ENCODE results near the gene LYG1. TPM values are rescaled to one million over a fixed set of nuclear protein-coding genes. Genes with fewer than 3 reads are reported as not detected.

LYG1 gene
- total and polyA plus RNA-seq, 9 of the 15 experiments (the other 6 are each of a cell fraction or from before 2014, with no cell fraction given) = 0.64 to 2.6 (median 1.2) TPM

DNA sequence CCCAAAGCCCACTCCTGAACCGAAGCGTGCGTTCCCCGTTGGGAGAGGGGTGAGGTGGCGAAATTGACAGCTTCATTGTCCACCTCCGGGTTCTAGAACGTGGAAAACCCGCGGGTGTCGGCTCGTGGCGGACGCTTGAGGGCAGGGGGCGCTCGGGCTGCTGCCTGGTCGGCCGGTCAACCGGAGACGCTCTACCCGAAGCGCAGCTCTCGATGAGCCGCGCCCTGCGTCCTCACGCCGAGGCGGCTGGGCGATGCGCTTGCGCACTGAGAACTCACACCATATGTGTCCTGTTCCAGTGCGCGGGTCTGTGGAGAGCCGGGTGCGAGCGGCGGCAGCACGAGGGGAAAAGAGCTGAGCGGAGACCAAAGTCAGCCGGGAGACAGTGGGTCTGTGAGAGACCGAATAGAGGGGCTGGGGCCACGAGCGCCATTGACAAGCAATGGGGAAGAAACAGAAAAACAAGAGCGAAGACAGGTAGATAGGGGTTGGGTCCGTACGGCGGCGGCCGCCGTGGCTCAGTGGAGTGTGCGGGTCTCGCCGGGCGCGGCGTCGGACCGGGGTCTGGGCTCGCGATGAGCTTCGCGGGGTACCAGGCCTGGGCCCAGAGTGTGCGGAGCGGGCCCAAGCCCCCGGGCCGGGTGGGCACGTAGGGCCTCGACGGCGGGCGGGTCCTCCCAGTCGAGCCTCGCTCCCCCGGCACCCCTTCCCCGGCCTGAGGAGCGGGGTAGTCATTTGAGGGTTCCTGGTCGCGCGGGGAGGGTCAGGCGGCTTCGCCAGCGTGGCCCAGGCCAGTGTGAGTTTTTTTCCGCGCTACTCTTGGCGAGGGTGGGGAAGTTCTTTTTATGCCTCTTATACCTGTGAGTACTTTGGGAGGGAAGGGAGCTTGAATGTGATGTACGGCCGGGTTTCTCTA is 36.4 kb upstream of the LYG1 start, which contains the start of gene EIF5B (continued):
- TF ChIP-seq NR0B1 (IDR thresholded peaks at IDR 0.05; ENCODE audit: partially characterized antibody) = no peak
- TF ChIP-seq ZNF444 (CRISPR knock-in tag; IDR thresholded peaks at IDR 0.05) = no peak
- no peak for TF ChIP-seq ZNF780A (CRISPR knock-in tag; IDR thresholded peaks at IDR 0.05)
- peak; percentile 87 for TF ChIP-seq SNIP1 (IDR thresholded peaks at IDR 0.05; ENCODE audit: low read depth)
- TF ChIP-seq NR2C2 (CRISPR knock-in tag; IDR thresholded peaks at IDR 0.05) = 0 out of 2 replicates have a peak, but pooled peaks have one; percentile 30
- TF ChIP-seq NR2C2 (tag; IDR thresholded peaks at IDR 0.05) = 0 out of 2 replicates have a peak, but pooled peaks have one; percentile 15
- TF ChIP-seq FOXA3 (CRISPR knock-in tag; conservative IDR thresholded peaks at IDR 0.05 in 1 of 2, IDR thresholded peaks at IDR 0.05 in 1 of 2) = no peak
- TF ChIP-seq, protein P1, sequence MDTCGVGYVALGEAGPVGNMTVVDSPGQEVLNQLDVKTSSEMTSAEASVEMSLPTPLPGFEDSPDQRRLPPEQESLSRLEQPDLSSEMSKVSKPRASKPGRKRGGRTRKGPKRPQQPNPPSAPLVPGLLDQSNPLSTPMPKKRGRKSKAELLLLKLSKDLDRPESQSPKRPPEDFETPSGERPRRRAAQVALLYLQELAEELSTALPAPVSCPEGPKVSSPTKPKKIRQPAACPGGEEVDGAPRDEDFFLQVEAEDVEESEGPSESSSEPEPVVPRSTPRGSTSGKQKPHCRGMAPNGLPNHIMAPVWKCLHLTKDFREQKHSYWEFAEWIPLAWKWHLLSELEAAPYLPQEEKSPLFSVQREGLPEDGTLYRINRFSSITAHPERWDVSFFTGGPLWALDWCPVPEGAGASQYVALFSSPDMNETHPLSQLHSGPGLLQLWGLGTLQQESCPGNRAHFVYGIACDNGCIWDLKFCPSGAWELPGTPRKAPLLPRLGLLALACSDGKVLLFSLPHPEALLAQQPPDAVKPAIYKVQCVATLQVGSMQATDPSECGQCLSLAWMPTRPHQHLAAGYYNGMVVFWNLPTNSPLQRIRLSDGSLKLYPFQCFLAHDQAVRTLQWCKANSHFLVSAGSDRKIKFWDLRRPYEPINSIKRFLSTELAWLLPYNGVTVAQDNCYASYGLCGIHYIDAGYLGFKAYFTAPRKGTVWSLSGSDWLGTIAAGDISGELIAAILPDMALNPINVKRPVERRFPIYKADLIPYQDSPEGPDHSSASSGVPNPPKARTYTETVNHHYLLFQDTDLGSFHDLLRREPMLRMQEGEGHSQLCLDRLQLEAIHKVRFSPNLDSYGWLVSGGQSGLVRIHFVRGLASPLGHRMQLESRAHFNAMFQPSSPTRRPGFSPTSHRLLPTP (IDR thresholded peaks at IDR 0.05; ENCODE audit: borderline replicate concordance, extremely low read depth, insufficient read length) = no peak
- TF ChIP-seq THAP12 (CRISPR knock-in tag; IDR thresholded peaks at IDR 0.05) = peak; percentile 98
- TF ChIP-seq GABPB1 (CRISPR knock-in tag; IDR thresholded peaks at IDR 0.05) = peak; percentile 54; the same call in 1 of the 2 replicates
- TF ChIP-seq ARID1B (IDR thresholded peaks at IDR 0.05) = no peak
- no peak for TF ChIP-seq CBX3 (IDR thresholded peaks at IDR 0.05; ENCODE audit: borderline replicate concordance in 1 of 2, low read length in 2 of 2)
- peak; percentile 86 for TF ChIP-seq HCFC1 (IDR thresholded peaks at IDR 0.05; ENCODE audit: low read depth, low read length)
- TF ChIP-seq TFE3 (CRISPR knock-in tag; IDR thresholded peaks at IDR 0.05) = no peak
- TF ChIP-seq KLF10 (CRISPR knock-in tag; IDR thresholded peaks at IDR 0.05) = no peak
- no peak for TF ChIP-seq YBX1 (IDR thresholded peaks at IDR 0.05)
- no peak for TF ChIP-seq ASH1L (IDR thresholded peaks at IDR 0.05; ENCODE audit: borderline replicate concordance, low read depth, partially characterized antibody)
- no peak for TF ChIP-seq ILF3 (IDR thresholded peaks at IDR 0.05; ENCODE audit: borderline replicate concordance)
- no peak for TF ChIP-seq HOXB6 (CRISPR knock-in tag; IDR thresholded peaks at IDR 0.05; ENCODE audit: borderline replicate concordance)
